Measurements from ENCODE around the gene SUGCT.

The SUGCT gene

DNA sequence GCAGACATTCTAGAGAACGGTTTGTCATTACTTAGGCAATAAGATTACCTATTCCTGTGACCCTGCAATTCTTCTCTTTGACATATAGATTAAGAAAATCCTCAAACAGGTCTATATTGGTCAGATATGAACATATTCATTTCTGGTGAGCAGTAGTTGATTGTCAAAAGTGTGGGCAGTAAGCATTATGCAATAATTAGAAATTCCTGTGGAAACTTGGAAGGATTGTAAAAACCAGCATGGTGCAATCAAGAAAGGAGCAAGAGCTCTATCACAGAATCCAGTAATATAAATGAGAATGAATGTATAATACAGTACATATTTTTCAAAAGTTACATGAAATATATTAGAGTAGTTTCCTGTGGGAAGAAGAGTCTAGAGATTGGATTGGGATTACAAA lies 406.5 kb downstream of the SUGCT start:
- no peak for DNase-seq

DNA sequence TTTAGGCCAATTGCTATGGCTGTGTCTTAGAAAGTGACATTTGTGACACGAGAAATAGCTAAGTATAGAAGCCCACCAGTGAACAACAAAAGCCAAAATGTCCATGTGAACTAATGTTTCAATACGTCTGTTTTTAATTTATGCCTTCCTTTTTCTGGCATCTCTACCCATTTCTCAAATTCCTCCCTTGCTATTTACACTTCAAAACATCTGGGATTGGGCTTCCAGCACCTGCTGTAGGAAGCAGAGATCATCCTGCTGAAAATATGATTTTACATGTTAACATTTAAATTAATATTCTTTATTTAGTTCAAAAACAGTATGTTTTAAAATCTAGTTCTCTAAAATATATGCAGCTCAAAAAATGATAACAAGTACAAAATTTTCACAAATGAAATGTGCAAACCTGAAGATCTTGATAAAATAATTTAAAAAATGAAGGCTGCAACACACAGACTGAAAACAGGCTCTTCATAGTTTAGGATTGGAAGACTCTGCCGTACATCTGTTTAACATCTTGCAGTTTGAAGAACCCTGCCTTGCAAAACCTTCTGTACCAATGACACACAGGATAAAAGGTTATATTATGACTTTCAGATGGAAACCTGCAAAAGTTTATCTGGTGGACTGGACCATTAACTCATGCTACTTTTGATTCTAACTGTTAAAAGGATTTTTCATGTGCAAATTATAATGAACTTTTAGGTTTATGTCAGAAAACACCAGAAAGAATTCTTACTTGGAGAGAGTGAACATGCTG lies 408.4 kb downstream of the SUGCT start:
- DNase-seq, result no peak

DNA sequence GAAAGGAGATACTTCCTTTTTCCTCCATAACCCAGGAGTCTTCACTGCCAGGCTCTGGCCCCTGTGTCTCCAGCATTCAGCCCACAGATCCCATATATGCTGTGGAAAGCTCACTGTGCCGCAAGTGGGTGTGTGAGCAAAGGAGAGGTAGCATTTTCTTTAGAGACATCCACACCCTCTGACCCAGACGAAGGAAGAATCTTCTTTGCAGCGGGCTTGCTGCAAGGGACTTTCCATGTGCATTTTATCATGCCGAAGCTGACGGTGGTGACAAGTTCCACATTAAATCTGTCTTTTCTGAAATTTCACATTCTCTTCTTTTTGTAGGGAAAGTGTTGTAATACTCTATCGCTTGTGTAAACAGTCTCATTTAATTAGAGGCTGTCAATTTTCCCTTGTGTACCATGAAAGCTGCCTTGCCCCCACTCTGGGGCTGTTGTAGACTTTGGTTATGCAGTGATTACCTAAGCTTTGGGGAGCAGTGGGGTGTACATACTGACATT lies 409.5 kb downstream of the SUGCT start:
- DNase-seq, result no peak

DNA sequence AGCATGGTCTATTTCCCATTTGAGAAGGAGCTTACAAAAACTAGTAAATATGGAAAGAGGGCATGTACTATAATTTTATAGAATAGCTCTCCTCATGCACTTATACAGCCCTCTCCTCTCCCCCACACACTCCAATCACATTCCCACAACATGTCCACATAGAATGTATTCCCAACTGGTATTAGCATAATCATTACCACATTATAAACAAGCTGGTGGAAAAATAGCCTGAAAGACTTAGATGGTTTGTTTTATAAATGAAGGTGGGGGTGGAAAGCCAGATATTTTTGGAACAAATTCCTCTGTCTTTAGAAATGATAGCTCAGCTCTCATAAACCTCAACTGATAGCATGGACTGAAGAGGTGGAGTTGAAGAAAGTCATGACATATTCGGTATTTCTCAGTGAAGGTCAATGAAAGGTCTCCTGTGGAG lies 410.1 kb downstream of the SUGCT start:
- DNase-seq, result no peak

DNA sequence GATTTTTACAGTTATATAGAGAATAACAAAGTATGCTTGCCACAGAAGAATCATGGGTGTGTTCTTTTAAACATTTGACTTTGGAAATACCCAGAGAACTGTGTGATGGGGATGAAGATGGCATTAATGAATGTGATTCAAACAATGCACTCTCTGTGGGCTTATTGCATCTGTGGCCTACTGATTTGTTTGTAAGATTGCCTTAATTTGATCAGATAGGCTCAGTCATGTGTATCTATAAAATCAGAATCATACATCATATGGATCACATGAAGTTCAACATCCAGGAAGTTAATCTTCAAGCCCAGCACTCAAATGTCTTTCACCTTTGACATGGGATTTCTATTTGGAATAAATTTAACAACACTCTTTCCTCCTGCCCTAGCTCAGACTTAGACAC lies 410.9 kb downstream of the SUGCT start:
- DNase-seq, result no peak

DNA sequence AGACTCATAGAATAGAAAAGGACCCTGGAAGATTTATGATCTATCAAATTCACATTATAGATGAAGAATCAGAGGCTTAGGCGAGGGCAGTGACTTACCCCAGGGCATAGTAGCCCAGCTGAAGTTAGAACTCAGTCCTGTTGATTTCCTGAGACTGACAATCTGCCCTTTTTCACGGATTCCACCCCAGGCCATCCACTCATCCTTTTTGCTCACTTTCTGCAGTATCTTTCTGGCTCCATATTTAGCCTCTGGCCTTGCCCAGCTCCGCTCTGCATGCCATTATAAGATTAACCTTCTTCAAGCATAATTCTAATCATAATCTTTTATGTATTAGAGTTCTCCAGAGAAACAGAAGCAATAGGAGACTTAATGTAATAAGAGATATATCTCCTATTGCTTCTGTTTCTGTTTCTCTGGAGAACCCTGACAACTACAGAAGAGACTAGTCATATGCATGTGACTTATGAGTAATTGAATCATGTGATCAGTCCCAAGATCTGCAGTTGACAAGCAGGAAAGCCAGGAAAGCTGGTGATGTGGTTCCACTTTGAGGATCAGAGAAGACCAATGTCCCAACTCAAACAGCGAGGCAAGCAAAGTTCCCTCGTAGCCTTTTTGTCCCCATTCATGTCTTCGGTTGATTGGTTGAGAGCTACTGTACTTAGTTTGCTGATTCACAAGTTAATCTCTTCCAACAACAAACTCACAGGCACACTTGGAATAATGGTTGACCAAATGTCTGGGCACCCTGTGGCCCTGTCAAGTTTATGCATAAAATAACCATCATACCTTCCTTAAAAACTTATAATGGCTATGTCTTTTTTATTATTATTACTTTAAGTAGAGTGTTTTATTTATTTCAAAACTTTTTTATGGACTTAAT lies 412.1 kb downstream of the SUGCT start:
- DNase-seq, result no peak

DNA sequence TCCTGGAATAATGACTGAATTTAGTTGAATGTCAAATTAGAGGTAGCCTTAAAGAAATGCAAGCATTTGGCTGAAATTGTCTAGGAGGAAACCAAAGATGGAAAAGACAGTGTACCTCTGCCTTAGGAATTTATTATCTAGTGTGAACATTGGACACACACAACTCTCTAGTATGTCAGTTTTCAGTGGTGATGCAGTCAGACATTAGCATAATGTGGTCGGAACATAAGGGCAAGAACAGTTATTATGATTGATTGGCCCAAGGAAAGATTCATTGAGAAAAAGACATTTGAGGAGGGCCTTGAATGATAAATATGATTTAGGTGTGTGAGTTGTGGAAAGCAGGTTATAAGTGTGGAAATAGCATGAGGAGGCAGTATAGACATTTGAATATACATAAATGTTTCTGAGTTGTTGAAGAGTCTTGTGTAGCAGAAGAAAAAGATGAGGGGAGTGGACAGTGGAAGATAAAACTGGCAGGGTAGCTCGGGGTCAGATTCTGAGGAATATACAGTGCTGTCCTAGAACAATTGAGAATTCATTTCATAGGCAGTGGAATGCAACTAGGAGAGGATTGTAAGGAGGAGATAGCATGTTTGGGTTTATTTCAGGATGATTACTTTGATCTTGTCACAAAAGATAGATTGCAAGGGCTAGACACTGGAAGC lies 414.7 kb downstream of the SUGCT start:
- no peak for DNase-seq

DNA sequence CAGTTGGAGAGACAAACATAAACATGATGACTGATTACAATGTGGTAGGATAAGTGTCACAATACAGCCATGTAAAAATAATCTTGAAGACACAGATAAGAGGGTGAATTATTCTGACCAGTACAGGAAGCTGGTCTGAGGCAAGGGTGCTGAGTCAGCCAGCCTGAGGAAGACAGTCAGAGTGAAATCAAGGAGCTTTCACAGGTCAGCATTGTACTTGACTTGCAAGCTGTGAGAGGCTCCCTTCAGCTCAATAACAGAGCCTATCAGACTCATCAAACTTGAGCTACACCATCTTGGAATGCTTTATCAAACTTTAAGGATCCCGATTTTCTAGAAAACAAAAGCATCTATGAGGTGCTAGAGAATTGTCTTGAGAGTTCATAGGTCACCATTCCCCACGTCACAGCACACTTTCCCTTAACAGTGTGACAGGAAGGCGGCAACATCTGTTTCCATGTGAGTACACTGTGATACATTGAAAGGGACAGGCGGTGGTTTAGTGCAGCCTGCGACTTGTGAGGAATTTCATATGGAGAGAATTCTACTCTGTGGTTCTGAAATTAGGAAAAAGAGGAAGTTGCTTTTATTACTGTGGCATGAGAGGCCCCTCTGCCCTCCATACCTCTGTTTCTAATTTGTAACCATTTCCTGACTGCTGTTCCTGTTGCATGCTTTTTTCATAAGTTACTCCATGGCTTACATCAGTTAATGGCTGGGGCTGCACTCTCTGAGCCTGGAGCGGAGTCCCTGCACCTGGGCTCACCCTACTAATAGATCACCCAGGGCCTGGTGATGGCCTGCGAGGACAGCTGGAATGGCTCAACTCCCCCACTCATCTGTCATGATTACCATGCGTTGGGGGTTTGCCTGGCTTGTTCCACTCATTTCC lies 417.1 kb downstream of the SUGCT start:
- no peak for DNase-seq

DNA sequence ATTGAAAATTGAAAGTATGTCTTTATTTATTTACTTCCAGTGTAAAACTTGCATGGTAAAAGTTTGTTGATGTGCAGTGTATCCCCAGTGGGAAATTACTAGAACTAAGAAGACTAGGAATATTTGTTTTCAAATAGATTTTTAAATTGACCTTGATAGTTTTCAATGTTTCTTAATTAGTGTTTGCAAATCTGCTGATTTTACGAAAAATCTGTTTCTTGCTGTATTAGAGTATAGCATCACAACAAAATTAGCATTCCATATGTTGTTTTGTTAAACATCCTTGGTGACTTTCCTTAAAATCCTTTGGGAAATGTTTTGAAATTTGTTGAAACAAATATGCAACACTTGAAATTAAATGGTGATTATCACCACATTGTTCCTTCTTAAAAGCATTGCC lies 425.9 kb downstream of the SUGCT start:
- no peak for DNase-seq

DNA sequence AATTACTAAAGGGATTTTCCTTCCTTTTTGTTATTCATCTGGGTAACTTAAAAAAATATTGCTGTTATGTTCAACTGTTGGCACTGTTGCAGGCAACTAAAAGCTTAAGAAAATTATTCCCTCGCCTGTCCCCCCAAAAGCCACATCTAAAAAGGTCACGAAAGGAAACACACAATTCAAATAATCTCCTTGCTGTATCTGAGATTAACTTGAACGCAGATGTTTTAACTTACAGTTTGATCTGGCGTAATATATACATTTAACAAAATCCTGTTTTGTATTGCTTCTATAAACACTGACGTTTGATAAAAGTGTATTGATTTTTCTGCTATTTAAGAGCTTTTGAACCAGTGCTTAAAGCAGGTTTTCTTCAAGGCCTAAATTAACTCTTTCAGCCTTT lies 432.1 kb downstream of the SUGCT start:
- DNase-seq, result no peak

DNA sequence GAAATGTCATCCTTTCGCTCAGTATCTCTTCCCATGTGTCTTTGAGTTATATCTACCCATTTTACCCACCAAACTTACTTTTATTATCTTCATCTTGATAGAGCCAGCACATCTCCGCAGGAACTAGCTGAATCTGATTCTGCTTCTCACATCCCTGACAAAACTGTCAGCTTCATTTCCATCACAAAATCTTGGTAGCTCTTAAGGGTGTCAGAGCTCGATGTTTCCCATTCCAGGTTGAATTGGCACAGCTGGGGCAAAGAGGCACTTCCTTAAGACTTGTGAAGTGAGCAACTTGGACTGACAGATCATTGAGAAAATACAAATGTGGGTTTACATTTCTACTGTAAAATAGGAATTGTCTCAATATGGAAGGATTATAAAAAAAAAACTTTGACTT lies 434.5 kb downstream of the SUGCT start:
- DNase-seq, result no peak

DNA sequence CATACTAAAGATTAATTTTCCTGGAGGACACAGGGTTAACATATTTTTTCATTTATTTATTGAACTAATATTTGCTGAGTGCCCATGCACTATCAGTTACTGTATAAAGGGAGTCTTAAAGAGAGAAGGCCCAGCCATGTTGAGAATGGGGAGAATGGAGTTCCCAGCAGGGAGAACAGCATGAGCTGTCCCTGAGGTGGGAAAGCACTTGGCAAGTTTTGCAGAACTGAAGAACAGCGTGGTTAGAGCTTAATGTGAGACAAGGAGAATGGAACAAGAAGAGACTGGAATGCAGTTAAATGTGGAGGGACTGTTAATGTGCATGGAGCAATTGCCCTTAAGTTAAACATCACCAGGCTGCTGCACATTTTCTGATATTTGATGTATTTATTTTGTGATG lies 435.4 kb downstream of the SUGCT start:
- DNase-seq, result no peak

DNA sequence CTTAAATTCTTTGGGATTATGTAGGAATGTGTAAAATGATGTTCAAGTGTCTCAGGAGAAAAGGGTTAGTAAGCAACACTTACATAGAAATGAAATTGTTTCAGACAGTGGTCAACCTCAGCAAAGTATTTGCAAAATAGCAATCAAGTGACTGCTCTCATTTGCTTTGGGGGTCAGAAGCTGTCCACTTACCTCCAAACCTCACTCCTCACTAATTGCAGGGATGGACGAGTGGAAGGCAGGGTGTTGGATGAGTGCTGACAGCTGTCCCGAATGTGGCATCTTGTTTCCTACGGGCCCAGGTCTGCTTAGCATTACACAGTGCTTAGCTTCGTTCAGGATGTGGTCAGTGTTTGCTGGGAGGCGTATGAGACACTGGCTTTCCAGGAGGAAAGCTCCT lies 437.0 kb downstream of the SUGCT start:
- DNase-seq, result no peak

DNA sequence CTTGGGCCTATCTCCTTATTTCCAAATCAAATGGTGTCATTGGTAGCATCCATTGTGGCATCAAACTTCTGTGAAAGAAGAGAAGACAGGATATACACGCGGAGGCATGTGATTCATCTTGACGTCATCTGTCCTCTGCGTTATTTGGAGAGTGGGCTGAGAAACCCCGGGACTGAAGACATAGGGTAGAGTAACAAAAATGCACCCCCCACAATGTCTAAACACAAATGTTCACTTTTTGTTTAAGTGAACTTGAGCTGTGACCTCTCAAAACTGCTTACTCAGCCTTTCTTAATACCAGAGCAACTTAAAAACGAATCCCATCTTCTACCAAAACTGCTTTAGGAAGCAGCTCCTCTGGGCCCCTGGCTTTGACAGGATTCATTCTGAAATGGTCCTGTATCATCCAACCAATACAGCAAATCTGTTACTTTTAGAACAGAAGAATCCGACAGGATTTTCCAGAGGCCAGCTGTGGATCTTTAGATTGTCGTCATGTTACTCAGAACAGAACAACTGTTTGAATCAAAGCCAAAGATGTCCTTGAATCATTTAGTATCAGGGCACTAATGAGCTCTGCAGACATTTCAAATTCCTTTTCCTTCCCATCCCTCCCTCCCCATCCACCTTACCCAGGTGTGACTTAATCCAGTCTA lies 438.1 kb downstream of the SUGCT start:
- no peak for DNase-seq

DNA sequence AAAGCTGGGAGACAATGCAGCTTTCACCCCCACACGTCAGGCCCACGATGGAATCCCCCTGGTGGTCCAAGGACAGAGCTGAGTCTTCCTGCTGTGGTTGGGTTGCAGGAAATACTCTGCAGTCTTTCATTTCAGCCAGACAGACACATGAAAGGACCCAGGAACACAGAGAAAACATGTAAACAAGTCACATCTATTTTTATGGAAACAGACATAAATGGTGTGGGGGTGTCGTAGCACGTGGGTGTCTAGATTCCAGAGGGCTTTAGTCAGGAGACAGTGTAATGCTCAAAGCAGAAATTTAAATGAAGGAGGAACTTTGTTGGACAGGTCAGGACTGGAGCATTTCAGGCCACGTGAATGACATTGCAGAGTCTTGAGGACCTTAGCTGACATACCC lies 444.6 kb downstream of the SUGCT start:
- no peak for DNase-seq

DNA sequence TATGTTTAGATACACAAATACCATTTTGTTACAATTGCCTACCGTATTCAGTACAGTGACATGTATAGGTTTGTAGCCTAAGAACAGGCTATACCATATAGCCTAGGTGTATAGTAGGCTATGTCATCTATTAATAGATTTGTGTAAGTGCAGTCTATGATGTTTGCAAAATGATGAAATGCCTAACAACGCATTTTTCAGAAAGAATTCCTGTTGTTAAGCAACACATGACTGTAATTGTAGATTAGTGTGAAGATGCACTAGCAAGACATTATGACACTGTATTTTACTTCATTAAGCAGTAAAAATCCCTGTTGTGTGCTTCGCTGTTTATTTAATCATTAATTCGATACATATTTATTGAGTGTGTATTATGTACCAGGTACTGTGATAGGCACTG lies 446.0 kb downstream of the SUGCT start:
- DNase-seq, result no peak

DNA sequence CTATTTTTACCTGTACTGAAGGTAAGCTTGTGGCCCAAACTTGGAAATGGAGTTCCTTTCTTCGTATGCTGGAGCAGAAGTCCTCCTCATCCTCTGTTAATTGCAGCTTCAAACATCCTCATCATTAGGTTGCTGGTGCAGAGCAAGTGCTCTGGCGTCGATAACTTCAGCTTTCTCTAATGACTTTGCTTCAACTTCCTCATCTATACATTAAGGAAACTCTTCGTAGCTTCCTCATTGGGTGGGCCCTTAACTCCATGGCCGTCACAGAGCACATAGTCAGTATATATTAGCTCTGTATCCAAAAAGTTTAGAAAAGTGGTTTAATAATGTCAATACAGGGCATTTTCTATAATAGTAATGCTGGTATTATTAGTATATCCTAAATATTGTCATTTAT lies 447.7 kb downstream of the SUGCT start:
- DNase-seq, result no peak

DNA sequence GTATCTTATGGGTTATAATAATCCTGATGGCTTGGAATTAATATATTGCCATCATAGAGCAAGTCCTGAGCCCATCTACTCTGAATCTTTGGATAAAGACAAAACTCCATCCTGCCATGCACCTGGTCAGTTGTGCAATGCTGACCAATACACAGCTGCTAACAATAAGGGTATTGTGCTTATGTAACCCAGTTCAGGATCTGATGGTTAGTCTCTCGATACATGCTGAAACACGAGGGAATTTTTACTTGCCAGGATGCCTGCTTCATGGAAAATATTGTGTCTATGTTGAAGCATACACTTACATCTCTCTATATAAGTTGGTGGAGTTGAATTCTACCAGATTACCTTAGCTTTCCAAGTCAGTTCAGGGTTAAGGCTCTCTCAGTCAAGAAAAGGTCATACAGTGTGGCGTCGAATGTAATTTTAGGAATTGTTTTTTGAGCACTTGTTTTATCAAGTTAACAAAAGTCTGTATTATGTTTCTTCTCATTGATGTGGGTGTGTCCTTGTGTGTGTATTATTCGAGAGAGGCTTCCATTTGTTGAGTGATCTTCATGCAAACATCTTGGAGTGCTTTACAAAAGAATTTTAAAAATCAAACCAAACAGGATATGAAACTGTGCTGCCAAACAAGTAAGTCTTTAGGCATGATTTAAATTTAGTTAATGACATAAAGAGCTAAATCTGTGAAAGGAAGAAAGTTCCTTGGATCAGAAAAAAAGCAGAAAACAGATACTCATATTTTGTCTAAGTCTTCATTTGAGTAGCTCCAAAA lies 449.1 kb downstream of the SUGCT start:
- no peak for DNase-seq

DNA sequence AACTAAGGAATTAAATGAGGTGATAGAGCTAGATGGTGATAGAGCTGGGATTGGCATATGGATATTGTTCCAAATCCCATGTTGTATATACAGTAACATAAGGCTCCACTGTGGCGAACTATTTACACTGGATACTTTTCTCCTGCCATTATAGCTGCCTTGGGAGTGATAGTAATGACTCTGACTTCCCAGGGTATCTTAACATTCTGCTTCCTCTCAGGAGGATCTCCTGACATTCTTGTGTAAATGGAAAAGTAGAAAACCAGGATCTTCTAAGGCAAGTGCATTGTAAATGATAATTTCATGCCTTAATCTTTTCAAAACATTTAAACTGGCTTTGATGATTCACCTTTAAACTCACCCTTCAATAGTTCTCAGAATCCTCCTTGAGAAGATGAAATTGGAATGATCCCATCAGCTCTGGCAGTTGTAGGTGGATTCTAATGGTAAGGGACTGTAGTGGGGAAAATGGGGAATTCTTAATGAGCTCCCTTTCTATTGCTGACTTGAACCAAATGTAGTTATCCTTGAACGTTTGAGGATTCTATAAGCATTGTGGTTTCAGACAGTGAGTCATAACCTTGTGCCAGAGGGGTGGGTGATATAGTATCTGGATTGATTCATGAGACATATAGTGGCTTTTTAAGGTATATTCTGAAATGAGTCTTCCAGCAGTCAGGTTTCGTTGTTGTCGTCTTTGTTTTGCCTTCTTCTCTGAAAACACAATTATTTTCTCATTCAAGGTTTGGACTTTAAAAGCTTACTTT lies 450.0 kb downstream of the SUGCT start:
- no peak for DNase-seq

DNA sequence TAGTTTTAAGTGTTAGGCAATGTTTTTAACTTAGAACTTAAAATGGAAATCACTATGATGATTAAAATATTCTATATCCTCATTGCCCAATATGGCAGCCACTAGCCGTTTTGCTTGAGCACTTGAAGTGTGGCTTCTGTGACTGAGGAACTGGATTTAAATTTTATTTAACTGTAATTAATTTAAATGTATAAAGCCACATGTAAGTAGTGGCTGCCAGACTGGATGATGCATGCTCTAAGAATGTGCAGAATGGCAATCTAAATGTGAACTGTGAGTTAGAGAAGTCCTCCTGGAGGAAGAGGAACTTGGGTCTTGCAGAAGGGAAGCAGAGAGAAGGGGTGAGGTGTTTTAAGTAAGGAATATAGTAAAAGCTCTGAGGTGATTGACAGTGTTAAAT lies 451.4 kb downstream of the SUGCT start:
- no peak for DNase-seq

Measured in DMS79 (cell line).